GM21390 (cell line): ENCODE measurements around the gene ZNF827.

ENCODE experiments used
- ATAC-seq: cut with Tn5 transposase; IDR thresholded peaks from one replicate; pipeline ENCODE4 v1.9.1; 2021; ENCODE audit not compliant: unreplicated experiment

The ZNF827 gene

GRCh38 chr4:145731028-145731427 is 207.6 kb downstream of the ZNF827 start:
- no peak for ATAC-seq

- ATAC-seq: no peak
These were observed 208.6 kb downstream of the ZNF827 start for GRCh38 chr4:145730026-145730425.

- ATAC-seq: no peak
These were observed 215.3 kb downstream of the ZNF827 start for GRCh38 chr4:145723336-145723735.

GRCh38 chr4:145722561-145722960 is 216.1 kb downstream of the ZNF827 start:
- no peak for ATAC-seq

GRCh38 chr4:145720656-145721055 is 218.0 kb downstream of the ZNF827 start:
- peak; percentile 16 for ATAC-seq

- peak; percentile 75 for ATAC-seq
These were observed 218.6 kb downstream of the ZNF827 start for GRCh38 chr4:145719752-145720624.

GRCh38 chr4:145716661-145717200 is 221.9 kb downstream of the ZNF827 start:
- no peak for ATAC-seq

GRCh38 chr4:145716200-145716599 is 222.4 kb downstream of the ZNF827 start:
- ATAC-seq: no peak

- ATAC-seq: no peak
These were observed 228.8 kb downstream of the ZNF827 start for GRCh38 chr4:145709843-145710242.

- ATAC-seq: no peak
These were observed 229.3 kb downstream of the ZNF827 start for GRCh38 chr4:145709336-145709735.
